Activated T-helper 2 cell treated with anti-CD3 and anti-CD28 coated beads, Interferon-gamma antibody, Interleukin-2, Interleukin-4, amounts not matched to agents 10 μg/mL and 5 μg/mL and 100 μg/mL, durations not matched to agents 14 hours and 24 hours and 36 hours (primary cell): ENCODE measurements around the gene TRPC4. TPM values are rescaled to one million over a fixed set of nuclear protein-coding genes. Genes with fewer than 3 reads are reported as not detected.

Experiments
- DNase-seq: peaks from one replicate; pipeline ENCODE4 v3.0.0; 2021; ENCODE audit warnings: low spot score
- H3K27ac Mint-ChIP-seq: one replicate; pipeline ENCODE4 v1.8.0; 2021; ENCODE audit warnings: mixed read lengths
- H3K27me3 Mint-ChIP-seq: one replicate; pipeline ENCODE4 v1.8.0; 2021; ENCODE audit warnings: low read depth, mixed read lengths
- H3K36me3 Mint-ChIP-seq: one replicate; pipeline ENCODE4 v1.8.0; 2021; ENCODE audit warnings: low read depth, mixed read lengths
- H3K4me1 Mint-ChIP-seq: one replicate; pipeline ENCODE4 v1.8.0; 2021; ENCODE audit warnings: low read depth, mixed read lengths
- H3K4me3 Mint-ChIP-seq: one replicate; pipeline ENCODE4 v1.8.0; 2021; ENCODE audit warnings: low read depth, mild to moderate bottlenecking, moderate library complexity, mixed read lengths
- H3K9me3 Mint-ChIP-seq: one replicate; pipeline ENCODE4 v1.8.0; 2021; ENCODE audit warnings: mixed read lengths
- intact Hi-C: fragments of 100-400 bp; cut with micrococcal nuclease; formaldehyde crosslinking; loops from one replicate; pipeline ENCODE4 v1.15.1; 2023
- total RNA-seq: library from RNA; stranded (reverse); gene quantifications from 2 replicates; pipeline ENCODE4 v1.2.3, GENCODE V29; 2022

TRPC4 gene
- total RNA-seq, 1 donor from 2014 or later: not detected

GRCh38 chr13:37751025-37751424 lies 118.5 kb downstream of the TRPC4 start:
- H3K27ac Mint-ChIP-seq: no peak overlapping the region
- DNase-seq: no peak
- intact Hi-C loops: no loop called here
- H3K27me3 Mint-ChIP-seq: no peaks in the 10 kb centered on the region
- H3K9me3 Mint-ChIP-seq: peaks cover 4% of the 10 kb centered on the region
- H3K36me3 Mint-ChIP-seq: no peaks in the 10 kb centered on the region
- no peak overlapping the region for H3K4me3 Mint-ChIP-seq
- no peaks in the 10 kb centered on the region for H3K4me1 Mint-ChIP-seq

DNA sequence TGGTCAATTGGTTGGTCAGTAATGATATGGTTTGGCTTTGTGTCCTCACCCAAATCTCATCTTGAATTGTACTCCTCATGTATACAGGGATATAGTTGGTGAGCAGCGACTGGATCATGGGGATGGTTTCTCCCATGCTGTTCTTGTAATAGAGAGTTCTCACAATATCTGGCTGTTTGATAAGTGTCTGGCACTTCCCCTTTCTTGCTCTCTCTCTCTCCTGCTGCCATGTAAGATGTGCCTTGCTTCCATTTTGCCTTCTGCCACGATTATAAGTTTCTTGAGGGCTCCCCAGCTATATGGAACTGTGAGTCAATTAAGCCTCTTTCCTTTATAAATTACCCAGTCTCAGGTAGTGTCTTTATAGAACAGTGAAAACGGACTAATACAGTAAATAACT lies 120.7 kb downstream of the TRPC4 start:
- H3K4me3 Mint-ChIP-seq: no peak overlapping the region
- H3K36me3 Mint-ChIP-seq: no peaks in the 10 kb centered on the region
- no peaks in the 10 kb centered on the region for H3K4me1 Mint-ChIP-seq
- H3K27ac Mint-ChIP-seq: no peak overlapping the region
- peaks cover 4% of the 10 kb centered on the region for H3K9me3 Mint-ChIP-seq
- H3K27me3 Mint-ChIP-seq: no peaks in the 10 kb centered on the region
- intact Hi-C loops: no loop called here
- no peak for DNase-seq

DNA sequence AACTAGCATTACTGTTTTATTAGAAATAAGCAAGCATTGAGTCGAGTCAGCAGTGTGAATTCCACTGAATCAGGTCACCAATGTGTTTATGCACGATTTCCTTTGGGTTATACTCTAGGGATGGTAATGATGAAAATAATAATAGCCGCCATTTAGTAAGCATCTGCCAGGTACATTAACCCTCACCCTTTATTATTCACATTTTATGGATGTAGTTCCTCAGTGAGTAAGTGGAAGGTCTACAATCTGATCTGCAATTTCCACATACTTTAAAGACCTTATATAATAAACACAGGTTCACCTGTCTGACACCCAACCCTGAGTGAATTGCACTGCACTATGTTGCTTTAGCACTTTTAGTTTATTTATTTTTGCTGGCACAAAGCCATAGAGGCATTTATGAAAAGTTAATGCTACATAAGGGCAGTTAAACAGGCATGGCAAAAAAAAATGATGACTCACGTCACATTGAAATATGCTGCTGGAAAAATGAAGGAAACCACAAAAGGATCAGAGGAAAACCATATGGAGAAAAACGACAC lies 122.4 kb downstream of the TRPC4 start:
- no peaks in the 10 kb centered on the region for H3K27me3 Mint-ChIP-seq
- no peak overlapping the region for H3K27ac Mint-ChIP-seq
- no peaks in the 10 kb centered on the region for H3K36me3 Mint-ChIP-seq
- H3K4me3 Mint-ChIP-seq: no peak overlapping the region
- intact Hi-C loops: no loop called here
- DNase-seq: no peak
- H3K9me3 Mint-ChIP-seq: peaks cover 4% of the 10 kb centered on the region
- H3K4me1 Mint-ChIP-seq: no peaks in the 10 kb centered on the region

GRCh38 chr13:37741536-37741935 lies 128.0 kb downstream of the TRPC4 start:
- H3K27me3 Mint-ChIP-seq: no peaks in the 10 kb centered on the region
- H3K4me1 Mint-ChIP-seq: no peaks in the 10 kb centered on the region
- no peaks in the 10 kb centered on the region for H3K9me3 Mint-ChIP-seq

DNA sequence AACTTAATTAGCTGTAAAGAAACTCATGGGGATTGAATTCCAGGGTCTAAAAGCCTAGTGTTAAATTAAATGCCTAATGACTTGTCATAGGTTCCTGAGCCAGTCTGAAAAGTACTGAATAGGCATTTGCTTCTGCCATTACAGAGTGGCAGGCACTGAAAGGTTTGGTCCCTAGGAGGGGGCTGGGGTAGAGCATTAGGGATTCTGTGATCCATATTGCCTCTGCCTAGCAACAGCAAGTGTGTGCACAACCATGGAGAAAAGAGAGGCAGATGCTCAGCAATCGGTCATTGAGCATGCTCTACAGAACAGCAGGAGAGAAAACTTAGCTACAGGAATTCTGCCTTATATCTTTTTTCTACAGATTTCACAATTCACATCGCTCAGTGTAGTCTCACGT lies 133.5 kb downstream of the TRPC4 start:
- Mint-ChIP-seq H3K9me3 (peaks cover 10% of the 10 kb centered on the region), H3K27ac (no peak overlapping the region), H3K36me3 (no peaks in the 10 kb centered on the region), H3K4me3 (no peak overlapping the region), H3K4me1 (no peaks in the 10 kb centered on the region), H3K27me3 (no peaks in the 10 kb centered on the region)
- no peak for DNase-seq
- intact Hi-C loops: no loop called here

More at GRCh38 chr13:37741536-37741935, 128.0 kb downstream of the TRPC4 start:
- intact Hi-C loops: no loop called here
- no peak for DNase-seq
- H3K27ac Mint-ChIP-seq: no peak overlapping the region
- H3K36me3 Mint-ChIP-seq: no peaks in the 10 kb centered on the region
- no peak overlapping the region for H3K4me3 Mint-ChIP-seq

GRCh38 chr13:37735293-37735692 lies 134.3 kb downstream of the TRPC4 start:
- no peak for DNase-seq
- intact Hi-C loops: no loop called here
- H3K36me3 Mint-ChIP-seq: no peaks in the 10 kb centered on the region

DNA sequence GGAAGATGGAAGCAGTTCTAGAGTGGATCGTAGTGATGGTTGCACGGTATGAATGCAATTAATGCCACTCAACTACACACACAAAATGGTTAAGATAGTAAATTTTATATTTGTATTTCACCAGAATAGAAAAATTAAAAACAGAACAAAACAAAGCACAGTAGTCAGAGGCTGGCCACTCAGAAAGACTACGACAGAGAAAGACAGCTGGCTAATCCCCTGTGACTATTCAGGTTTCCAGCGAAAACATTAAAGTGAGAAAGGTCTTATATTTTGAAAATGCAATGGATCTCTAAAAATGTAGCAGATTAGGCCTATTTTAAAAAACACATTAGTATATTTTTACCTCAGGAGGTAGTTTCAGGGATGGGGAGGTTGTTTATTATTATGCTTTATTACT lies 139.7 kb downstream of the TRPC4 start:
- Mint-ChIP-seq H3K27me3 (no peaks in the 10 kb centered on the region), H3K4me3 (no peak overlapping the region), H3K36me3 (no peaks in the 10 kb centered on the region), H3K27ac (no peak overlapping the region), H3K9me3 (peaks cover 20% of the 10 kb centered on the region), H3K4me1 (no peaks in the 10 kb centered on the region)
- intact Hi-C loops: no loop called here
- no peak for DNase-seq

More at GRCh38 chr13:37735293-37735692, 134.3 kb downstream of the TRPC4 start:
- Mint-ChIP-seq H3K4me3 (no peak overlapping the region), H3K4me1 (no peaks in the 10 kb centered on the region), H3K27ac (no peak overlapping the region), H3K27me3 (no peaks in the 10 kb centered on the region), H3K9me3 (peaks cover 10% of the 10 kb centered on the region)

DNA sequence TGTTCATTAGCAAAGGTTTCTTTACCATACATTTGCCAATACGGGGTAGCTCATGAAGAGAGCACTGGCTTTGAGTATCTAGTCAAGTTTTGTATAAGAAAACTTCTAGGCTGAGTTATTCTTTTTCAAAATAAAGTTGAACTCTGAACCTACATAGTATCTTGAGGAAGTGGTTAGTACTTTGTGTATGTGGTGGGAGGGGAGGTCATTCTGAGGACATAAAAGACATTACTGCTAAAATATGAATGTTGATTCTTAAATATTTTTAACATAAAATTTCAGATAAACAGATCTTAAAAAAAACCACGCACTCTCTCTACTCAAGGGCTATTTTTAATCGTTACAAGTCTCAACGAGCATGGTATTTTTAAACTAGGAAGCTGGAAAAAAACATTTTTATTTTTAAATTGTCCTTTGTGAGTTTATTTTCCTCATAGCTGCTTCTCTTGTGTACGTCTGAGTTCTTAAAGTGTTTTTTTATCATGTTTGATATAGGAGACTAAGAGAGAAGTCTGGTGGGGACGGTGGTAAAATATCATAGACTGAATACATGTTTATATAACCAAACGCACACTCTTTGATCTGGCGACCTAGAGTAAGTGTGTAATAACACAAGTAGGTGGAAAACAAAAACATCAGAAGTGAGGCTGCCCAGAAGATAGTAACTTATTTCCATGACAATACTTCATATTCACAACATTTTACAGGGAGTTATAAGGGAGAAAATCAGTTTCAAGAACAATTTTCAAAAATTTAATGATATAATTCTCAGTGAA lies 153.0 kb downstream of the TRPC4 start:
- DNase-seq: no peak
- Mint-ChIP-seq H3K27ac (no peak overlapping the region), H3K4me3 (no peak overlapping the region), H3K27me3 (no peaks in the 10 kb centered on the region), H3K4me1 (no peaks in the 10 kb centered on the region), H3K36me3 (no peaks in the 10 kb centered on the region), H3K9me3 (peaks cover 4% of the 10 kb centered on the region)
- intact Hi-C loops: no loop called here

DNA sequence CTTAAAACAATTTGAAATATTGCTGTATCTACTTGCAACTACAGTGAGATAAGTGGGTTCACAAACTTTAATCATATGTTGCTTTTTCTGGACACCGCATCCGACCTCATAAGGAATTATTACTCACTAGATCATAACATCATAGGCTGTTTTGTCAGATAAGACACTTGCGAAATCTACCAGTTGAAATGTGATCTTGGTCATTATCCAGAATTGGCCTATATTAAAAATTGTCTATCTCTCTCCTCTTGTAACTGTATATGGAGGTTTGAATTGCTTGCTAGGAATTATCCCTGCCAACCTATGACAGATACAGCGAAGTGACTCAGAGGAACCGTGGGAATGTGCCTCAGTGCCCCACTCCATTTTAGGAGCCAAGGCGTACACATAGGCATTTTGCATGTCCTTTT lies 154.0 kb downstream of the TRPC4 start:
- no peak overlapping the region for H3K27ac Mint-ChIP-seq
- H3K4me3 Mint-ChIP-seq: no peak overlapping the region
- H3K27me3 Mint-ChIP-seq: no peaks in the 10 kb centered on the region
- no peaks in the 10 kb centered on the region for H3K36me3 Mint-ChIP-seq
- no peak for DNase-seq
- H3K9me3 Mint-ChIP-seq: peaks cover 4% of the 10 kb centered on the region
- intact Hi-C loops: no loop called here
- no peaks in the 10 kb centered on the region for H3K4me1 Mint-ChIP-seq

DNA sequence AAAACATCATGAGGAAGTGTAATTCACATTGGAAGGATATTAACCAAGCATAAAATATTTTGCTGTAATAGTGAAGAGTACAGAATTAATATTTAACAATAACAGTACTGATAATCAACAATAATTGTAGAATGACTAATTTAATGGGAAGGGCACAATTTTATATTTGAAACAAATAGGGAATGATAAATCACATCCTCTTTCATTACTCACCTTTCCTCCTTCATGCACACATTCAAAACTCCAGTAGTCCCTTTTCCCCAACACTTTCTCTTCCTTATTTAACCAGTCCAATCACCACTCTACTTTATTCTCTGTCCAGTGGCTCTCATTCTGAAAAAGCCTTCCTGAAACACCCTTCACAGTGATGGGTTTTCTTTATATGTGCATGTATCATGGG lies 160.3 kb downstream of the TRPC4 start:
- H3K27ac Mint-ChIP-seq: no peak overlapping the region
- no peaks in the 10 kb centered on the region for H3K9me3 Mint-ChIP-seq
- H3K36me3 Mint-ChIP-seq: no peaks in the 10 kb centered on the region
- DNase-seq: no peak
- no peaks in the 10 kb centered on the region for H3K4me1 Mint-ChIP-seq
- intact Hi-C loops: no loop called here
- H3K4me3 Mint-ChIP-seq: no peak overlapping the region
- H3K27me3 Mint-ChIP-seq: no peaks in the 10 kb centered on the region

- Mint-ChIP-seq H3K36me3 (no peaks in the 10 kb centered on the region), H3K4me3 (no peak overlapping the region), H3K27ac (no peak overlapping the region), H3K27me3 (no peaks in the 10 kb centered on the region), H3K4me1 (no peaks in the 10 kb centered on the region), H3K9me3 (no peaks in the 10 kb centered on the region)
- no peak for DNase-seq
- intact Hi-C loops: no loop called here
These were observed 161.7 kb downstream of the TRPC4 start for GRCh38 chr13:37707739-37708500.

- intact Hi-C loops: no loop called here
- Mint-ChIP-seq H3K36me3 (no peaks in the 10 kb centered on the region), H3K9me3 (no peaks in the 10 kb centered on the region), H3K4me3 (no peak overlapping the region), H3K4me1 (no peaks in the 10 kb centered on the region), H3K27me3 (no peaks in the 10 kb centered on the region), H3K27ac (no peak overlapping the region)
- no peak for DNase-seq
These were observed 163.5 kb downstream of the TRPC4 start for GRCh38 chr13:37706041-37706440.

DNA sequence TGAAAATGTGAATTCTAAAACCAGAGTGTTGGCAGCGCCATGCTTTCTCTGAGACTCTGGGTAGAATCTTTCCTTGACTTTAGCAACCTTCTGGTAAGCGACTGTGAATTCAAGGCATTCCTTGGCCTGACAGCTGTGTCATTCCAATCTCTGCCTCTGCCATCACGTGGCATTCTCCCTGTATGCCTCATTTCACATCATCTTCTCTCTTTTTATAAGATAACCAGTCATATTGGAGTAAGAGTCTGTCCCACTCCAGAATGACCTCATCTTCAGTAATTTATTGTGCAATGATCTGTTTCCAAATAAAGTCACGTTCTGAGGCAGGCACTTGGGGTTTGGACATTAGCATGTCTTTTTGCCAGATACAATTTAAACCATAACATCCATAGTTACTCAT lies 167.6 kb downstream of the TRPC4 start:
- H3K4me3 Mint-ChIP-seq: no peak overlapping the region
- H3K9me3 Mint-ChIP-seq: peaks cover under 1% of the 10 kb centered on the region
- intact Hi-C loops: no loop called here
- H3K36me3 Mint-ChIP-seq: no peaks in the 10 kb centered on the region
- no peaks in the 10 kb centered on the region for H3K27me3 Mint-ChIP-seq
- no peak for DNase-seq
- no peaks in the 10 kb centered on the region for H3K4me1 Mint-ChIP-seq
- no peak overlapping the region for H3K27ac Mint-ChIP-seq
